CD4-positive, alpha-beta T cell (primary cell): ENCODE results near the gene CLIP2. TPM values are rescaled to one million over a fixed set of nuclear protein-coding genes. Genes with fewer than 3 reads are reported as not detected.
A peak's percentile ranks its signal among the peaks of the same experiment; 100 is the strongest.

Experiments used
- ATAC-seq: fragments of 200-7000 bp; cut with Tn5 transposase; one replicate; pipeline ENCODE4 v1.10.0; 2022; ENCODE audit warnings: mild to moderate bottlenecking; ENCODE audit not compliant: poor library complexity
- CTCF ChIA-PET: fragments of 350-600 bp; sonication (Branson Sonifier 250); formaldehyde crosslinking; loops from one replicate; lab custom pipeline; 2021; ENCODE audit warnings: antibody characterized with exemption, inconsistent platforms; lab: Charles Lee
- POLR2A ChIA-PET: fragments of 350-600 bp; sonication (Branson Sonifier 250); formaldehyde crosslinking; loops from one replicate; lab custom pipeline; 2021; ENCODE audit warnings: antibody characterized with exemption, inconsistent platforms; lab: Charles Lee
- DNase-seq, 14 experiments: peaks; one replicate each; pipeline ENCODE4 v3.0.0-alpha.2; 2013 to 2020; ENCODE audit warnings: mixed read lengths in 2 of 14
- H3K27ac ChIP-seq, 2 donors: one replicate each; pipeline versions ENCODE4 v1.5.1 to v1.7.0; 2013; ENCODE audit warnings: low read length in 2 of 2, low read depth in 1 of 2, mild to moderate bottlenecking in 1 of 2
- H3K27me3 ChIP-seq, 2 experiments: 1 replicate in 1 of 2; 2 replicates in 1 of 2; pipeline versions ENCODE4 v1.6.1 to v1.7.0; 2013; ENCODE audit warnings: low read length in 2 of 2, control low read depth in 1 of 2, mild to moderate bottlenecking in 1 of 2, moderate library complexity in 1 of 2; ENCODE audit not compliant: insufficient read depth in 2 of 2, control insufficient read depth in 1 of 2
- H3K36me3 ChIP-seq: one replicate; pipeline ENCODE4 v1.6.1; 2013; ENCODE audit warnings: low read length, control low read depth; ENCODE audit not compliant: insufficient read depth
- H3K4me1 ChIP-seq: one replicate; pipeline ENCODE4 v1.6.1; 2013; ENCODE audit warnings: low read length, control low read depth; ENCODE audit not compliant: insufficient read depth
- H3K4me3 ChIP-seq: one replicate; pipeline ENCODE4 v1.5.1; 2013; ENCODE audit warnings: mild to moderate bottlenecking, low read length, moderate library complexity
- H3K9me3 ChIP-seq, 2 experiments: 1 replicate in 1 of 2; 2 replicates in 1 of 2; pipeline versions ENCODE4 v1.6.1 to v1.7.0; 2013; ENCODE audit warnings: low read length in 2 of 2, mild to moderate bottlenecking in 2 of 2, control low read depth in 1 of 2, moderate library complexity in 1 of 2; ENCODE audit not compliant: control insufficient read depth in 1 of 2, insufficient read depth in 1 of 2
- H3K27ac Mint-ChIP-seq: one replicate; pipeline ENCODE4 v1.8.0; 2020; ENCODE audit warnings: mixed read lengths
- H3K27me3 Mint-ChIP-seq: one replicate; pipeline ENCODE4 v1.8.0; 2021; ENCODE audit warnings: mixed read lengths
- H3K36me3 Mint-ChIP-seq: one replicate; pipeline ENCODE4 v1.8.0; 2021; ENCODE audit warnings: low read depth, mixed read lengths
- H3K4me1 Mint-ChIP-seq: one replicate; pipeline ENCODE4 v1.8.0; 2021; ENCODE audit warnings: low read depth, mixed read lengths
- H3K4me3 Mint-ChIP-seq: one replicate; pipeline ENCODE4 v1.8.0; 2020; ENCODE audit warnings: mild to moderate bottlenecking, mixed read lengths
- H3K9me3 Mint-ChIP-seq: one replicate; pipeline ENCODE4 v1.8.0; 2020; ENCODE audit warnings: mixed read lengths
- CTCF ChIP-seq: fragments of 200-600 bp; IDR thresholded peaks from one replicate; pipeline ENCODE4 v1.8.0; 2022; ENCODE audit warnings: antibody characterized with exemption, mild to moderate bottlenecking
- intact Hi-C, 2 experiments: fragments of 100-400 bp; cut with DNase I in 1 of 2; cut with micrococcal nuclease in 1 of 2; formaldehyde crosslinking; loops; one replicate each; pipeline versions ENCODE4 v1.15.1 to v1.9.0; 2023 to 2025; cut with DNase I, micrococcal nuclease
- total RNA-seq, 174 experiments: library from RNA in 2 of 174; stranded (reverse) in 2 of 174; gene quantifications; one replicate each; pipeline ENCODE4 v1.2.3 and lab custom pipeline; 2021 to 2026

The CLIP2 gene
- total RNA-seq, 2 experiments from 2014 or later = 2.4 to 2.7 TPM

- no peaks in the 10 kb centered on the region for H3K9me3 Mint-ChIP-seq
- Histone ChIP-seq H3K9me3 (no peaks in the 10 kb centered on the region), H3K4me3 (peak overlapping the region; percentile 92), H3K4me1 (peaks cover 31% of the 10 kb centered on the region), H3K36me3 (peaks cover 28% of the 10 kb centered on the region), H3K27ac (no peak overlapping the region), H3K27me3 (no peaks in the 10 kb centered on the region)
- ATAC-seq (no peak), DNase-seq (no peak)
- ChIA-PET CTCF (no interaction called here), POLR2A (no interaction called here)
- peak overlapping the region; percentile 93 for H3K27ac Mint-ChIP-seq
- H3K36me3 Mint-ChIP-seq = peaks cover 40% of the 10 kb centered on the region
- H3K4me1 Mint-ChIP-seq = peaks cover 26% of the 10 kb centered on the region
- intact Hi-C loops = loop anchor here in 1 of 2 experiments (5.0 kb wide), 2 partner anchors 171 to 404 kb away; partner anchors contain the start of genes GTF2I and LIMK1
- no peaks in the 10 kb centered on the region for H3K27me3 Mint-ChIP-seq
- no peak for TF ChIP-seq CTCF
- peak overlapping the region; percentile 92 for H3K4me3 Mint-ChIP-seq
These were observed 35.9 kb upstream of the CLIP2 start for GRCh38 chr7:74253331-74253730.

- Mint-ChIP-seq H3K27ac (peak overlapping the region; percentile 93), H3K4me1 (peaks cover 26% of the 10 kb centered on the region), H3K36me3 (peaks cover 37% of the 10 kb centered on the region), H3K4me3 (peak overlapping the region; percentile 92), H3K9me3 (no peaks in the 10 kb centered on the region), H3K27me3 (no peaks in the 10 kb centered on the region)
- H3K36me3 ChIP-seq = peaks cover 23% of the 10 kb centered on the region
- intact Hi-C loops = loop anchor here (1.0 to 5.0 kb wide), 4 partner anchors 36 to 404 kb away; partner anchors contain the start of genes CLIP2 (in 2 of the 2), EIF4H (in 1 of the 2), GTF2I (in 1 of the 2) and LIMK1 (in 1 of the 2)
- peak overlapping the region; percentile 83 for H3K27ac ChIP-seq
- H3K9me3 ChIP-seq = no peaks in the 10 kb centered on the region
- TF ChIP-seq CTCF = no peak
- ChIA-PET POLR2A (no interaction called here), CTCF (no interaction called here)
- ATAC-seq = peak; percentile 4
- no peaks in the 10 kb centered on the region for H3K27me3 ChIP-seq
- H3K4me1 ChIP-seq = peaks cover 31% of the 10 kb centered on the region
- no peak for DNase-seq
- peak overlapping the region; percentile 92 for H3K4me3 ChIP-seq
These were observed 35.4 kb upstream of the CLIP2 start for GRCh38 chr7:74253835-74254128.

- Mint-ChIP-seq H3K27me3 (no peaks in the 10 kb centered on the region), H3K36me3 (peaks cover 32% of the 10 kb centered on the region), H3K4me1 (peaks cover 26% of the 10 kb centered on the region), H3K9me3 (no peaks in the 10 kb centered on the region), H3K27ac (peak within 1 kb of the TSS; percentile 93), H3K4me3 (peak within 1 kb of the TSS; percentile 92)
- POLR2A ChIA-PET = interaction anchor here (0.7 kb wide), 1 partner anchor 11 kb away, joined by 3 read pairs; no protein-coding TSS in a partner anchor
- Histone ChIP-seq H3K27ac (peak within 1 kb of the TSS; percentile 83), H3K4me1 (peaks cover 31% of the 10 kb centered on the region), H3K4me3 (peak within 1 kb of the TSS; percentile 92), H3K27me3 (no peaks in the 10 kb centered on the region), H3K9me3 (no peaks in the 10 kb centered on the region), H3K36me3 (peaks cover 18% of the 10 kb centered on the region)
- TF ChIP-seq CTCF = peak; percentile 33
- CTCF ChIA-PET = no interaction called here
- DNase-seq (peak; percentile 91 to 99 (median 96)), ATAC-seq (peak; percentile 96)
- intact Hi-C loops = loop anchor here (1.0 to 5.0 kb wide), 4 partner anchors 35 to 403 kb away; partner anchors contain the start of genes CLIP2 (in 2 of the 2), EIF4H (in 1 of the 2), GTF2I (in 1 of the 2) and LIMK1 (in 1 of the 2)
These were observed 34.9 kb upstream of the CLIP2 start, which contains the start of gene RFC2 for GRCh38 chr7:74254129-74254857. RFC2 (minus strand) TSS chr7:74254399; CDS start chr7:74254383, 16 bp downstream.
